HG02571 (cell line): ENCODE measurements around the gene BCAS3.

Experiments used
- ATAC-seq: cut with Tn5 transposase; IDR thresholded peaks from one replicate; pipeline ENCODE4 v1.9.1; 2021; ENCODE audit warnings: mild to moderate bottlenecking, moderate library complexity; ENCODE audit not compliant: unreplicated experiment

BCAS3 gene

DNA sequence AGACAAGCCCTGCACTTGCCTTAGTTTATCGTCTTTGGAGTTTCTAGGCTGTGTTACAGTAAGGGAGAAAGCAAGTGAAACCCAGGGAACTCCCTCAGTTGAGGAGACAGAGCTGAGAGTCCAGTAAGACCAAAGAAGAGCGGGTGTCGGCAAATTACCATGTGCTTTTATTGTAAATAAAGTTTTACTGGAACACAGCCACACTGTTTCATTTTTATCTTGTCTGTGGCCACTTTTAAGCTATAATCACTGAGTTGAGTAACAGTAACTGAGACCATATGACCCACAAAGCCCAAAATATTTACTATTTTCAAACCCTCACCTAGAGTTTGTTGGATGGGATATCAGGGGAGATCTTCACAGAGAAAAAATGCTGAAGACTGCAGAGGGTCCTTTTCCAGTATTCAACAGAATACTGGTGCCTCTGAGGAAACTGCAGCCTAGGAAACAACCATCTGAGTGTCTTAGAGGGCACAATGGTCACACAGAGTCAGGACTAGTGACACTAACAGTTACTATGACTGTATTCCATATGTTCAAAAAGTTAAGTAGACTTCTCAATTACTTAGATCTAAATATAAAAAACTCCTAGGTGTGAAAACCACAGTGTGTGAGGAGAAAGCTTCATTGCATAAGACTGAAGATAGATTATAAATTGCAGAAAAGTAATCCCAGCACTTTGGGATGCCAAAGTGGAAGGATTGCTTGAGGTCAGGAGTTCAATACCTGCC is 370.9 kb downstream of the BCAS3 start:
- no peak for ATAC-seq

DNA sequence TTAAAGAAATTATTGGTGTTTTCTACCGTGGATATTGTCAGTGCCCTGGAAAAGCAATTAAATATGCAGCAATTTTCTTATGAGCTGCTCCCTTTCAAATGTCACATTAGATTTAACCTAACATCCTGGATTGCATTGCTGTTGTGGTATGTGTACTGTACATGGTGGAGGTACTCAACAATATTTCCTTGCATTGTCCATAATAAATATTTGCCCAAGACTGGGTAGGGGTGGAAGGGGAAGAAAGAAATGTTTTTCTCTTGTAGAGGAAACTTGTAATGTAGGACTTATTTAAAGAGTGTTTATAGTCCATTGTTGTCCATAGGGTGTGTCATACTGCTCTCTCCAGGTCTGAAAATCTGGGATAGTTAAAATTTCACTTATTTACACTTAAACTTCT is 375.8 kb downstream of the BCAS3 start:
- no peak for ATAC-seq

DNA sequence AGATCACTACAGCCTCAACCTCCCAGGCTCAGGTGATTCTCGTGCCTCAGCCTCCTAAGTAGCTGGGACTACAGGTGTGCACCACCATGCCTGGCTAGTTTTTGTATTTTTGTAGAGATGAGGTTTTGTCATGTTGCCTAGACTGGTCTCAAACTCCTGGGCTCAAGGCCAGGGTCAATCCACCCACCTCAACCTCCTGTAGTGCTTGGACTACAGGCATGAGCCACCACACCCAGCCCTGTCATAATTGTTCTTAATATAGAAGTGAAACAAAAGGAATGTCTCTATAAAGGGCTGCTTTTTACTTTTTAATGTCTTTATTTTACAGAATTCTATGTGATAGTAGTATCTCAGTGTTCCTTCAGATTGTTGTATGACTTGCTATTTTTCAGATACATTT is 376.8 kb downstream of the BCAS3 start:
- ATAC-seq: no peak

- ATAC-seq: no peak
These were observed 379.6 kb downstream of the BCAS3 start for GRCh38 chr17:61057257-61057656.

DNA sequence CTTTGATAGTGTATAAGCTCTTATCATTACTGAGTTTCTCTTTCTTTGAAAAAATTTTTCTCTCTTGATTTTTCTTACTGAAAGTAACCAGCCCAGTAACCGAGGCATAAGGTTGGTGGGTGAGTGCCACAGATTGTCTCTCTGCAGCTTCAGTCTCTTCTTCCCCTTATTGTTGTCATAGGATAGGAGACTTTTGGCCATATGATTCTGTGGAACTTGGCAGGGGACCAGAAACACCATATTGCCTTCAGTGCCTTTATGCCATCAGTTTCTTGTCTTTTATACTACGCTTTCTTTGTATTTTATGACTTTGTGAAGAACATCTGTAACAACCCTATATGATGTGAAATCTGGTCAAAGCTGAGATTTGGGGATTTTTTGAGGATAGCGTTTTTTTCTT is 380.4 kb downstream of the BCAS3 start:
- ATAC-seq: no peak

DNA sequence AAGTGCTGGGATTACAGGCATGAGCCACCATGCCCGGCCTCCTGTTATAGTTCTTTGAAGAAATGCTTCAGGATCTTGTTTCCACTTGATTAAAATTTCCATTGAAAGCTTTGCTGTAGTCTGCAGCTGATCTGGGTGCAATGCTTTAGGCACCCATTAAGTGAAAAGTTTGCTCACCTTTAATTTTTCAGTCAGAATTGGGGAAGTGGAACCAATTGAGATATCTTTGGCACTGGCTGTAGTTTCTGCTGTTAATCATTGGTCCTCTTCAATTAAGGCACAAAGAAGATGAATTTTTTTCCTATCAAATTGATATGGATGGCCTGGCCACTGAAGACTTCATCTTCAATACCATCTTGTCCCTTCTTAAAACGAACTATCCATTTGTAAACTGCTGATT is 385.9 kb downstream of the BCAS3 start:
- ATAC-seq: no peak

- ATAC-seq: no peak
These were observed 386.7 kb downstream of the BCAS3 start for GRCh38 chr17:61064087-61064951.

DNA sequence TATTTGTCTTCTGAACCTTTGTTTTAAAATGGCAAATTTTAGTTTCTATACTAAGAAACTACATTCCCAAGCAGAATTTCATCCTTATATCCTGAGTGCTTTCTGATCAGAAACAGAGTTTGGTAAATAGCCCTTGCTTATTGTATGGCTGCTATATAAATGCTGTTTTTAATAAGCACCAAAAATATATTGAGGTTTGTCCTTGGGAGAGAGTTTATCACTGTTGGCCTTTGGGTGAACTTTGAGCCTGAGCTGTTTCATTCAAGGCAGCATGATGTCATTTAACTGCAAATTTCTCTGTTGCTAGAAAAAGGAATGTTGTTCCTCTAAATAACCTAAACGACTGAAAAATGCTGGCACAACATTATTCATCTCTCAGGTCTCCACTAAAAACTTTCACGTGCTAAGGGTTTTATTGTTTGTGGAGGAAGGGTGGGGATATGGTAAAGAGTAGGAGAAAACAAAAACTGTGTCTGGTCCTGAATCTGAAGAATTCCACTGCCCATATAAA is 387.7 kb downstream of the BCAS3 start:
- ATAC-seq: no peak

GRCh38 chr17:61066062-61066461 is 388.4 kb downstream of the BCAS3 start:
- no peak for ATAC-seq

GRCh38 chr17:61070649-61071048 is 393.0 kb downstream of the BCAS3 start:
- no peak for ATAC-seq

GRCh38 chr17:61072648-61073047 is 395.0 kb downstream of the BCAS3 start:
- ATAC-seq: no peak

DNA sequence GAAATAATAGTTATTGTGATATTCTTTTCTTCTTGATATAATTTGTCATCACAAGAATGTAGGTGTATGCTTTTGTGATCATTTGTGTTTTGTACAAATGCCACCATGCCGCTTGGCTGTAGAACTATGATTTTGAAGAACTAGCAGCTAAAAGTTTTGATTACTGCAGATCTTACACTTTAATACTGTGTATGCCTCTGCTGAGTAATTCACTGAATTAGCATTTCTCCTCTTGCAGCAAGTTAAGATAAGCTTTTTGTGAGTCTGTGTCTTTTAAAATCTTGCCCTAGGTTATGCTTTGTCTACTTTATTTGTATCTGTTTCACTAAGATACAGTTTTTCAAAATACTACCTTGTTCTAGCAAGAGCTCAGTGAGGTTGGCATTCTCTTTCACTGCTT is 395.5 kb downstream of the BCAS3 start:
- no peak for ATAC-seq

GRCh38 chr17:61073799-61074513 is 396.3 kb downstream of the BCAS3 start:
- ATAC-seq: no peak

- ATAC-seq: no peak
These were observed 398.3 kb downstream of the BCAS3 start for GRCh38 chr17:61075988-61076387.

DNA sequence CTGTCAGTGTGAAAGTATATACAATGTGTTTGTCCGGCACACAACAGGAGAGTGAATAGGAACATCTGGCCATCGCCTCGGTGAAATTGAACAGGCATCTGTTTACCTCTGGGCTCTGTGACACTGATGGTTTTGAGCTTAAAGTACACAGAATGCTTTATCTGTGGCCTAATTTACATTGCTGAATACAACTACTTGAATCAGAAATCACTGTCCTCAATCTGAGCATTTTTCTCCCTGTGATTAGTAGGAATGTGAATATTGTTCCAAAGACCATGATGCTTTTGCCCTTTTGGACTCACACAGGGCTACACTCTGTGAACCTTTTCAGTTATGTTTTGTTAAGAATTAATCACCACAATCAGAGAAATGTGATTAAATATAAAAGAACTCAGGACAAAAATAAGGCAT is 399.0 kb downstream of the BCAS3 start:
- no peak for ATAC-seq

GRCh38 chr17:61081959-61082358 is 404.3 kb downstream of the BCAS3 start:
- no peak for ATAC-seq

GRCh38 chr17:61084260-61084659 is 406.6 kb downstream of the BCAS3 start:
- no peak for ATAC-seq

GRCh38 chr17:61087024-61087423 is 409.4 kb downstream of the BCAS3 start:
- no peak for ATAC-seq

- no peak for ATAC-seq
These were observed 410.9 kb downstream of the BCAS3 start for GRCh38 chr17:61088556-61088955.

DNA sequence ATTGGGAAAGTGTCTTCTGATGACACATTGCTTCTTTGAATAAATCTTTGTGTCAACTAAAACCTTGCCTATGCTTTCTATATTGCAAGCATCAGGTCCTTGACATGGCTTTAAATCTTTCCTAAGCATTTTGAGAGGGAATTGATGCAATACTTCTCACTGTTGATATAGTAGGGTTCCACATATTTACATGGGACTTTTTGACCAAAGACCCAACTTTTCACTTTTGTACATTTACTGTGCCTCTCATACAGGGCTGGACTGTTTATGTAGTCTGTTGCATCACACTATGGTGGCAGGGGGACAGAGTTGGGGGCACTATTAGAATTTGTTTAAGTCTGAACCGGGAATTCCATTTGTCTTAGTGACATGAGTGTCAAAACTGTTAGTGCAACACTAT is 413.4 kb downstream of the BCAS3 start:
- ATAC-seq: no peak

DNA sequence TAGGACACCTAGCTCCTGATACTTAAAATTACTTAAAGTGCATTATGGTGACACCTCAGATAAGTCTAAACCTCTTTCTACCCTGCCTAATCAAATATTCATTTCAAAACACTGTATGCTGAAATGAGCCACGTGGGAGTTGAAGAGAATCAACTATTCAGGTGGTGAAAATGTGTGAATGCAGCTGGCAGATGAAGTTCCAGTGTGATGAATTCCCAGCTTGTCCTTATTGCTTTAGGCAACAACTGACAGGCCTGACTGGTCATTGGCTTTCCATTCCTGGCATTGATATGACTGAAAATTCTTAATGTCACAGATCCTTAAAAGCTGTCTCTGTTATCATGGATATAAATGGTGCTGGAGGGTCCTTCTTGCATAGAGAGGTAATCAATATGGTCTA is 420.1 kb downstream of the BCAS3 start:
- no peak for ATAC-seq
